Measurements from ENCODE around the gene OSTF1. TPM values are rescaled to one million over a fixed set of nuclear protein-coding genes. Genes with fewer than 3 reads are reported as not detected.

The OSTF1 gene
- 6.7 and 7.6 TPM in 2 replicates for total RNA-seq (2013; cell fraction: nucleolus; rRNA removed)
- total RNA-seq (2014; rRNA removed): 45.4 and 46.6 TPM in 2 replicates
- total RNA-seq (2014; rRNA removed; fragmentation: Illumina TruSeq; extraction: Trizol): 57.6 and 58.6 TPM in 2 replicates
- total RNA-seq (2021): 52.4 and 53.9 TPM in 2 replicates
- 47.6 TPM for polyA plus RNA-seq (2011; ENCODE audit: low read depth)
- 38.8 and 54.9 TPM in 2 replicates for polyA plus RNA-seq (2011; rRNA removed)
- 19.5 and 20.1 TPM in 2 replicates for polyA plus RNA-seq (2011; cell fraction: cytosol; rRNA removed)
- polyA plus RNA-seq (2011; cell fraction: nucleus; rRNA removed): 18.1 and 20.2 TPM in 2 replicates
- 40.9 and 44.5 TPM in 2 replicates for polyA plus RNA-seq (2012)
- 48.4 and 61.6 TPM in 2 replicates for polyA plus RNA-seq (2014; fragmentation: Illumina TruSeq; extraction: Trizol)
- 10 to 100 TPM; 36.2 to 45.3 TPM for polyA plus RNA-seq (2014; fragmentation: Nextera tagmentation; extraction: Ambion mirVana)
- polyA plus RNA-seq (2014; rRNA removed): 34.1 and 37.9 TPM in 2 replicates
- 10 to 100 TPM; 79.1 to 82.4 TPM for polyA plus RNA-seq (2016; fragmentation: Nextera tagmentation; extraction: Ambion mirVana)
- polyA minus RNA-seq (2011; rRNA and poly(A)+ RNA removed): 43.4 and 69.3 TPM in 2 replicates
- 22.6 and 25.2 TPM in 2 replicates for polyA minus RNA-seq (2011; cell fraction: cytosol; rRNA and poly(A)+ RNA removed)
- 8.7 and 10.9 TPM in 2 replicates for polyA minus RNA-seq (2011; cell fraction: nucleus; rRNA and poly(A)+ RNA removed)
- percentile 78 among the genes with signal in this experiment for Bru-seq, nascent RNA
- percentile 70 among the genes with signal in this experiment for BruChase-seq, experiment 1, labeled RNA remaining after a 6-hour chase
- BruChase-seq, experiment 2, labeled RNA remaining after a 2-hour chase: percentile 69 among the genes with signal in this experiment
- long read RNA-seq, experiment 1, transcript OSTF1-201 (10 exons, 1,319 nt): major isoform, 56 of 67 reads
- long read RNA-seq, experiment 1, partial matches to known transcripts: 1 of 67 reads
- long read RNA-seq, experiment 1, other reads (novel, unspliced or antisense): 10 of 67 reads
- long read RNA-seq, experiment 2, transcript OSTF1-201 (10 exons, 1,319 nt): major isoform, 255 of 303 reads
- long read RNA-seq, experiment 2, partial matches to known transcripts: 5 of 303 reads
- long read RNA-seq, experiment 2, other reads (novel, unspliced or antisense): 43 of 303 reads

GRCh38 chr9:75087824-75088645 lies at the start of gene OSTF1, which contains the start of gene NMRK1:
Gene OSTF1 (plus strand): TSS chr9:75088514. CDS start chr9:75088693, 179 bp downstream.
Gene NMRK1 (minus strand): TSS chr9:75088155. CDS start chr9:75083115, 5,040 bp downstream.
- ChIA-PET RAD21 (ENCODE audit: unreplicated experiment) (interaction anchor here (0.7 to 3.3 kb wide), 8 partner anchors 13 to 315 kb away, joined by 3 to 14 read pairs (median 3); partner anchors contain the start of gene CARNMT1), CTCF (interaction anchor here (1.0 to 4.4 kb wide), 6 partner anchors 10 to 316 kb away, joined by 3 to 28 read pairs (median 8); partner anchors contain the start of genes C9orf40 and CARNMT1), POLR2A (interaction anchor here (0.5 to 3.1 kb wide), 8 partner anchors 27 to 137 kb away, joined by 3 to 31 read pairs (median 5); partner anchors contain the start of genes C9orf40 and CARNMT1), SMC1A (ENCODE audit: uncharacterized antibody, unreplicated experiment) (interaction anchor here (1.0 to 11.0 kb wide), 3 partner anchors 62 to 142 kb away, joined by 3 to 74 read pairs (median 4); partner anchors contain the start of gene CARNMT1)
- Histone ChIP-seq H3K36me3 (ENCODE audit: control insufficient read depth in 2 of 2, insufficient read depth in 2 of 2, low read length in 1 of 2) (no peaks in the 10 kb centered on the region), H3K9ac (ENCODE audit: control insufficient read depth, insufficient read depth, low read length) (peak within 1 kb of the TSS; percentile 89), H2AFZ (ENCODE audit: control insufficient read depth, low read depth, low read length) (peak within 1 kb of the TSS; percentile 96), H3K9me3 (replicated peaks; ENCODE audit: control insufficient read depth, insufficient read depth, low read length) (no peaks in the 10 kb centered on the region), H3K79me2 (ENCODE audit: control insufficient read depth, insufficient read depth, low read length) (peaks cover 40% of the 10 kb centered on the region), H4K20me1 (ENCODE audit: control insufficient read depth, insufficient read depth) (no peaks in the 10 kb centered on the region), H3K4me1 (ENCODE audit: control insufficient read depth, insufficient read depth, low read length) (peaks cover 13% of the 10 kb centered on the region; the same call in 1 of the 2 replicates), H3K4me3 (peak within 1 kb of the TSS; percentile 93), H3K27ac (ENCODE audit: control insufficient read depth, insufficient read depth) (peak within 1 kb of the TSS; percentile 93), H3K4me2 (ENCODE audit: control insufficient read depth, insufficient read depth) (peak within 1 kb of the TSS; percentile 94), H3K27me3 (replicated peaks in 1 of 2; ENCODE audit: control insufficient read depth in 2 of 2, insufficient read depth in 2 of 2, low read length in 1 of 2) (no peaks in the 10 kb centered on the region)
- ATAC-seq: peak; percentile 89
- in situ Hi-C loops (cut with MboI): loop anchor here (5.0 kb wide), 1 partner anchor 136 kb away; the partner anchor contains the start of gene C9orf40
- no peak for FAIRE-seq
- intact Hi-C loops (cut with micrococcal nuclease; ENCODE audit: unreplicated experiment): no loop called here
- DNase-seq (ENCODE audit: low read depth, low spot score): peak; percentile 64
- WGBS (ENCODE audit: insufficient coverage, insufficient replicate concordance, low lambda C conversion rate, missing lambda C conversion rate): under 1% methylated on average over 61 of the region's 93 CpGs
- TSS peak; percentile 84 for BruUV-seq (replicated peaks)
- no peak for TF ChIP-seq NFIC (IDR thresholded peaks at IDR 0.05; ENCODE audit: low read depth, low read length)
- TF ChIP-seq FOXK2 (IDR thresholded peaks at IDR 0.05): no peak
- TF ChIP-seq KDM1A (IDR thresholded peaks at IDR 0.05; ENCODE audit: borderline replicate concordance): no peak
- no peak for TF ChIP-seq CBX5 (IDR thresholded peaks at IDR 0.05; ENCODE audit: low read depth)
- no peak for TF ChIP-seq BRCA1 (IDR thresholded peaks at IDR 0.05; ENCODE audit: low read depth, low read length)
- peak; percentile 41; the same call in 1 of the 3 replicates for TF ChIP-seq POU2F2 (IDR thresholded peaks at IDR 0.05; ENCODE audit: borderline replicate concordance, low read depth, low read length)
- peak; percentile 51; the same call in 1 of the 2 replicates for TF ChIP-seq SMAD5 (IDR thresholded peaks at IDR 0.05; ENCODE audit: low read depth)
- no peak for TF ChIP-seq SIX5 (IDR thresholded peaks at IDR 0.05; ENCODE audit: low read depth, low read length, severe bottlenecking)
- no peak for TF ChIP-seq EZH2 (IDR thresholded peaks at IDR 0.05; ENCODE audit: borderline replicate concordance, control insufficient read depth, low read depth, low read length)
- TF ChIP-seq IRF5 (IDR thresholded peaks at IDR 0.05; ENCODE audit: borderline replicate concordance): no peak
- TF ChIP-seq SMAD1 (IDR thresholded peaks at IDR 0.05; ENCODE audit: low read depth, partially characterized antibody): no peak
- TF ChIP-seq NR2F1 (conservative IDR thresholded peaks at IDR 0.05): no peak; the same call in 1 of the 2 replicates
- TF ChIP-seq CREM (IDR thresholded peaks at IDR 0.05; ENCODE audit: low read depth): 0 out of 2 replicates have a peak, but pooled peaks have one; percentile 8
- TF ChIP-seq TCF12 (IDR thresholded peaks at IDR 0.05; ENCODE audit: low read depth, low read length): no peak; the same call in 1 of the 2 replicates
- TF ChIP-seq MEF2A (IDR thresholded peaks at IDR 0.05; ENCODE audit: insufficient read depth, low read depth, low read length): no peak
- TF ChIP-seq CHD2 (IDR thresholded peaks at IDR 0.05; ENCODE audit: borderline replicate concordance, low read depth, low read length): no peak
- TF ChIP-seq EGR1 (IDR thresholded peaks at IDR 0.05; ENCODE audit: borderline replicate concordance in 1 of 2, low read depth in 2 of 2, low read length in 2 of 2): no peak
- no peak for TF ChIP-seq MYC (IDR thresholded peaks at IDR 0.05; ENCODE audit: insufficient read depth, insufficient read length, insufficient replicate concordance, low read length, severe bottlenecking)

All from GM12878 (cell line).